NCI-H345 (cell line): ENCODE results near the gene HTR3B.

Source experiments
- DNase-seq: peaks from one replicate; lab custom pipeline; 2025; lab: John Stamatoyannopoulos, UW

The HTR3B gene

DNA sequence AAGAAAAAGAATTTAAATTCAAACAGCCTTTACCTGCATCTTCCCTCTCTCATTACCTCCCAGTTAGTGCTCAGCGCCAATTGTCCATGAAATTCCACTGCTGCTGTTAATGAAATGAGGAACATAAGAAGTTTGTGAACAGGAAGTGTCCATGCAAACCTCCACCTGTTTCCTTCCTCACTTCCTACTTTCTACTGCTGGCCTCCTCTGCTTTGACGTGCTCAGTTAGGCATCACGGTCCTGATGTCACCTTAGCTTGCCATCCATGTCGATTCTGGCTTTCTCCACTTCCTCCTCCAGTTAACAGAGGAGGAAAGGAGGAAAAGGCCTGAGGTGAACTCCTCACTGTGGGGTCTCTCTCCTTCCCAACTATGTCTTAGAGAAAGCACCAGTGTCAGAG lies 43.4 kb downstream of the HTR3B start:
- DNase-seq, result no peak

DNA sequence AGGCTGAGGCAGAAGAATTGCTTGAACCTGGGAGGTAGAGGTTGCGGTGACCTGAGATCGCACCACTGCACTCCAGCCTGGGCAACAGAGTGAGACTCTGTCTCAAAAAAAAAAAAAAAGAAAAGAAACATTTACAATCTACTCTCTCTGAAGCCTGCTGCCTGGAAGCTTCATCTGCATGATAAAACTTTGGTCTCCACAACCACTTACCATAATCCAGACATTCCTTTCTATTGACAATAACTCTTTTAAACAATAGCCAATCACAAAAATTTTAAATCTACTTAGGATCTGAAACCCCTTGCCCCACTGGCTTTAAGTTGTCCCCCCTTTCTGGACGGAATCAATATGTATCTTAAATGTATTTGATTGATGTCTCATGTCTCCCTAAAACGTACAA lies 45.3 kb downstream of the HTR3B start:
- DNase-seq, result no peak

DNA sequence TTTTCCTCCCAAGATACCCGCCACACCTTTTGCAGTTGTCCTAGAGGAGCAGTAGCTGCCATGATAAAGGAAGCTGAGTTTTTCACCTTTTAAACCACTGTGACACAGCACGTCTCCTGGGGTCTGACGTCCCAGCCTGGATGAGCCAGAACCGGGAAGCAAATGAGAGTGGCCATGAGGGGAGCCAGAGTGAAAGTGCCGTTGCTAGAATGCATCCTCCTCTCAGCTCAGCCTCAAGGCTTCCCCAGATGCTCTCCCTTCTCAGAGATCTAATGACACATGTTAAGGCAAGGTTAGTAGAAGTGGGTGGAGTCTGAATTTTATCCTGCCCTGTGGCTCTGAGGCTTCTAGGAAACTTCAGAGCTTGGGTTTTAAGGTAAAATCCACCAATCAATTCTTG lies 46.9 kb downstream of the HTR3B start:
- DNase-seq, result no peak

DNA sequence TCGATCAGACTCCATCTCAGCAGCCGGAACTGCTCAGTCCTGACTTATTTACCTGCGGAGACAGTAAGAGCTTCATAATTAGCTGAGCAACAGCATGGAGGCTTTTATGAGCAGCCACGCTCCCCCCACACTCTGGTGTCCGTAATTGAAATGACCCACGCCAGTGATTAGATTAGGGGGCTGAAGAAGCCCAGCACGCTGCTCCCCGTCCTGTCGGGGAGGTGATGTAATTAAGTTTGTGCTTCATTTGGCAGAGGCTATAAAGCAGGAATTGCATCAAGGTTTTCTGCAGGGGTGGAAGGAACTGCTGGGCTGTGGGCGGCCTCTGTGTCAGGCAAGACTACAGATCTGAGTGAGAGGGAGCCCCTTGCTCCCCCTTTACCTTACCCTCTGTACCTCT lies 47.5 kb downstream of the HTR3B start:
- DNase-seq, result no peak

DNA sequence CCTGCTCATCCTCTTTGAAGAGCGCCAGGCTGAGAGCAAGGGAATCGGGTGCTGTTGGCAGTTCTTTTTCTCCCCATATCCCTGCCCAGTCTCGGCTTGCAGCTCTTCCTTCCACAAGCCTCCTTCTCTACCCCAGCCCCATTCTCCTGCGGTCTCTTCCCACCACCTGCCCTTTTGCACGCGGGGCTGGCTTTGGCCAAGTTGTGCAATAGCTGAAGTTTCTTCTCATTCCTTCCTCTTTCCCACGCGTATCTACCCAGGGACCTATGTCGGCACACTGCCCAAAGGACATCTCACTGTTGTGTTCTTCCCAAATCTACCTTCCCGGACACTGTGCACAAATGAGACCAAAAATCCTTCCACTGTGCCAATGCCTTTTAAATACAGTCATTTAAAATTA lies 48.0 kb downstream of the HTR3B start:
- DNase-seq, result no peak

DNA sequence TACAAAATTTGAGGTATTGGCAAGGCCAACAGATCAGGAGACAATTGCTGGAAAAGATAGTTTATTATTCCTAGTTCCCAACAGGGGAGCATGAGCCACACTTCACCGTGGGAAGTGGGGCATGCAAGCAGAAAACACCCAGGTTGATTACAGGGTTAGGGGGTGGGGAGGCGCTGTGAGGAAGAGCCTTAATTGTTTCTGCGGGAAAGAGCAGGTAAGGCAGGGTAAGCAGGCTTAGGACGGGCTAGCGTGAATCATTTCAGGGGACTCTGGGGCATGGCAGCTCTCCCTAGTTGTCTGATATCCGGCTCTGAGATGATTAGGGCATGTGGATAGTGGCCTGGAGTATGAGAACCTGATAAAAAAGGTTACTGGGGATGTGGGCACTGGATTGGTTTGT lies 49.6 kb downstream of the HTR3B start:
- DNase-seq, result no peak

DNA sequence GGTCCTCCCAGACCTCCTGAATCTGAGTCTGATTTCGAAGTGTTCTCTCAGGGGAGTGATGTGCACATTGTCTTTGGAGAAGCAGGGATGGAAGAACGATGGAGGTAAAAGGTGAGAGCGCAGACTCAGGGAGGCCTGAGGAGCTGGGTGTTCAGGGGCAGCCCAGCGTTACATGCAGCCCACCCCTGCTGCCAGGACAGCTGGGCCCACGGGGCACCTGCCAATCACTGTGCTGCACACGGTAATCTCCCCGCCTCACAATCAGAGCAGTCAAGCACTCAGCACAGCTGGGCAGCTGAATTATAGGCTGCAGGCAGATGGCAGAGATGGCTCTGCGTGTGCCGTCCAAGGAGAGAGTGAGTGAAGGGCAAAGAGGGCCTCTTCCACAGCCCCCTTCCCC lies 52.4 kb downstream of the HTR3B start:
- DNase-seq, result peak; percentile 21

DNA sequence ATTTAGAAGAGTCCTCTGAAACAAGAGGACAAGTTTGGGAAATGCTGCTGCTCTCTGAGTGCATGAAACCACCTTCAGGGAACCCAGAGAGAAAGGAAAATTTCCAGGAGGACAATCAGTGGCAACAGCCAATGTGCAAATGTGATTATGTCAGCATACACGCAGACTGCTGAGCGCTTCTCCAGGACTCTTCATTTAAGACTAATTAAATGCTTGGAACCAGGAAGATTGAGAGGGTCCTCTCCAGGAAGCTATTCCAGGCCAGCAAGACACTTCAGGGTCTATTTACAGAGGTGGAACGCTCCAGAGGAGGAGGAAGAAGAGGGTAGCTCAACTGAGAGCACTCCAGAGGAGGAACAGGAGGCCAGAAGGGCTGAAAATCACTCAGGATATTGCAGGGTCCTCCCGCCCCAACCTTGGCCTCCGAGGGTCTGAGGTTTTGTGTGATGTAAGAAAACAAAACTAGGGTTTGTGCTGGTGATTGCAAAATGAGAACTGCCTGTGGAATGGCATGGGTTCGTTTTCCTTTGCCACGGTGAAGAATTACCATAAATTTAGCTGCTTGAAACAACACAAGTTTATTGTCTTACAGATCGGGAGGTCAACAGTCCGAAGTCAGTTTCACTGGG lies 56.2 kb downstream of the HTR3B start:
- no peak for DNase-seq

DNA sequence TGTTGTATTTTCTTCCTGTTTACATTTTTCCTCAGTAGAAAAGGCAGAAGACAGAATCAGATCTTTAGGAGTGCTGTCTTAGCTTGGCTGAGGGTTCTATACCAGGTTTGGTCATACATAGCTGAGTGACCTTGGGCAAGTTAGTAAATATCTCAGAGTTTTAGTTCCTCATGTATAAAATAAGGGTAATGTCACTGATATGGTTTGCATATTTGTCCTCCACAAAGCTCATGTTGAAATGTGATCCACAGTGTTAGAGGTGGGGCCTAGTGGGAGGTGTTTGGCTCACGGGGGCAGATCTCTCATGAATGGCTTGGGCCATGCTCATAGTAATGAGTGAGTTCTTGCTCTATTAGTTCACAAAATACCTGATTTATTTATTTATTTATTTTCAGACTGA lies 62.8 kb downstream of the HTR3B start:
- DNase-seq, result no peak

DNA sequence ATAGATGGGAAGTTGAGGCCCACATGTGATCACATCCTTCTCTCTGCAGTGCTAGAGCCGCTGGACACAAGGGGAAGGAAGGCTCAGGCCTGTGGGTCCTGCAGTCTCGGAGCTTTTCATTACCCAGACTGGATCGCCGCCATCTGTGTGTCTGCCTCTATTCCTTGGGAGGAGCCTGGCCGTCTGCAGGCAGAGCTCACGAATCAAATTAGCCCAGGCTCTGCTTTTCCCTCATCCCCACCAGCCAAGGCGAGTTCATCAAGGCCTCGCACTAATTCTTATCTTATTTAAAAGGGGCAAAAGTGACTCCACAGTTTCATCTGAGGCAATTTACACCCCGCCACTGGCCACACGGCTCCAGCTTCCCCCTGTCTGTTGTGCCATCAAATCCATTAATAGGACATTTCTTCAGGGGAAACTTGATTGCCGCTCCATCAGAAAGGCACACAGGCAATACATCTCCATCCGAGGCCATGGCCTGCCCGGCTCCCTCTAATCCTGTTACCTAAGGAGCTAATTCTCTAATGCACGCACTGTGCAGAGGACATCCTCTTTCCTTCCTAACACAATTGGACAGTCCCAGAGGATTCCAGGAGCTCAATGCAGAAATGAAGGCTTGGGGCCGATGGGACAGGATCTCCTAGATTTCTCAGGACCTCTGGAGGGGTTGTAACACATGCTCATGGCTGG lies 67.1 kb downstream of the HTR3B start:
- DNase-seq, result no peak

DNA sequence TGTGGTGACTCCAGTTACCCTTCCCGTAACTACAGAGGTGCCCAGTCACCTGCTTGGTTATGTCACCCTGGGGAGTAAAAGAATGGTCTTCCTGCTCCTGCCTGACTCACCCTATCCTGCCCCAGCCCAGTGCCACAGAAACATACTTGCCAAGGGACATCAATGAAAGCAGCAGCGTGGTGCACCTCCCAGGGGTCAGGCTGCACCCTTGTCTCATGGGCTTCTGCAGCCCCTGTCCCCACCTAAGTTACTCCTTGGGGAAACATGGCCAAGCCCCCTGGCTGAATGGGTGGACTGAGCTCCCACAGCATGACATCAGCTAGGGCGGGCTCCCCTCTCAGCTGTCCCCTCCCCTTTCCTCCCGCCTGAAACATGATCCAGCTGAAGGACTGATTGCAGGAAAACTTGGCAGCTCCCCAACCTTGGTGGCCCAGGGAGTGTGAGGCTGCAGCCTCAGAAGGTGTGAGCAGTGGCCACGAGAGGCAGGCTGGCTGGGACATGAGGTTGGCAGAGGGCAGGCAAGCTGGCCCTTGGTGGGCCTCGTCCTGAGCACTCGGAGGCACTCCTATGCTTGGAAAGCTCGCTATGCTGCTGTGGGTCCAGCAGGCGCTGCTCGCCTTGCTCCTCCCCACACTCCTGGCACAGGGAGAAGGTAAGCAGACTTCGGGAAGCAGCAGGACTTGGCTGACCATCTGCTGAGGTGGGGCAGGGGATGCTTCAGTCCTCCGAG lies 70.3 kb downstream of the HTR3B start, which contains the start of gene HTR3A:
HTR3A (plus strand) TSS at position 368 of the 730 bp plus-strand sequence; CDS start at position 586, 218 bp downstream.
- peak; percentile 89 for DNase-seq

DNA sequence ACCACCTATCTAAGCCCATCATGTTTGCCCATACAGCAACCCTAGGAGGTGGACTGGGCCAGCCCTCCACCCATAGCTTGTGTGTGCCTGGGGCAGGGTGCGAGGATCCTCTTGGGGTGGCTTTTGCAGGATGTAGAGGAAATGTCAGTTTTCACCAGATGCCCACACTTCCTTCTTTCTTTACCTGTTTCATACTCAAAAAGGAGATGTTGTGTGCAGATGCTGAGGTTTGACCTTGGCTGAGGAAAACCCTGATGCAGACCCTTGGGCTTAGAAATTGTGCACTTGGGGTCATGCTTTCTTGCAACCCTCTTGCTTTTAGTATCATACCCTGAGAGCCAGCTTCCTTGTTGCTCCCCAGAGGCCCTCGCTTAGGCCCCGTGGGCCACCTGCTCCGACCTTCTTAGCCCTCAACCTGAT lies 72.5 kb downstream of the HTR3B start:
- DNase-seq, result no peak

DNA sequence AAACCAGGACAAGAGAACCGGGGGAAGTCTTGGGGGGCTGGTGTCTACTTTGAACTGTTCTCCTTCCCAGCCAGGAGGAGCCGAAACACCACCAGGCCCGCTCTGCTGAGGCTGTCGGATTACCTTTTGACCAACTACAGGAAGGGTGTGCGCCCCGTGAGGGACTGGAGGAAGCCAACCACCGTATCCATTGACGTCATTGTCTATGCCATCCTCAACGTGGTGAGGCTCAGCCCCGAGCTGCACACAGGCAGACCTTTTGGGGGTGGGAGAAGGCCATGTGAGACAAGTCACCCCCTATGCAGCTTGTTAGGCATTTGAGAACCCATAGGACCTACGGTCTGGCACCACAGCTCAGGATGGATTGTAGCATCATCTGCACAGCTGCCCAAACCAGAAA lies 73.1 kb downstream of the HTR3B start:
- DNase-seq, result no peak

DNA sequence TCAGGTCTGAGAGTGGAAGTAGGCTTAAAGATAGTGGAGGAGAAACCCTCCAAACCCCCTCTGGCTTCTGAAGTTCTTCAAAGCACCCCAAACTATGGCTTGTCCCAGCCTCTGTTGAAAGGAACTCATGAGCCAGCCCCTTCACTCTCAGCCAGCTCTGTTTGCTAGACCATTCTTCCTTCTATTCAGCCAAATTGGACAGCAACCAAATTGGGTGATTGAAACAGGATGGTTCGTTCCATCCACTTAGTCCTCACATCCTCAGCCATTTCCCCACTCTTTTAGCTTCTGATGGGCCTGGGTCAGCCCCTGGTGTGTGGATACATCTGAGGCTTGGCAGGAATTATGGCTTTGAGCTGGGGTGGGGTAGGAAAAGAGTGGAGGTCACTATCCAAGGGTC lies 74.8 kb downstream of the HTR3B start:
- DNase-seq, result no peak

DNA sequence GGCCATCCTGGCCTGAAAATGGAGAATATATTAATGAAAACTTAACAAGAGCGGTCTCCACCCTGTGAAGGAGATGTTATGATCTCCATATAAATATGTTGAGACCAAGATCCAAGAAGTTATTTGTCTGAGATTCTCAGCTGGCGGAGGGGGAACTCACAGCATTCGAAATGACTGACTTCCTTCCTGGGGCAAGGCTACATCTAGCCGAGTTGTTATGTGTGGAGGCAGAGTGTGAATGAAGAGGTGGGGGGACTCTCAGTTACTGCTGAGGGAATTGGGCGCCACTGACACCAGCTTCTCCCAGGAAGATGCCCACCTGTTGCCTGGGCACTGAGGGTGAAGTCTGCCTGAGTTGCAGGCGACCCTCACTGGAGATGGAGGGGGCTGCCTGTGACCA lies 76.2 kb downstream of the HTR3B start:
- no peak for DNase-seq

DNA sequence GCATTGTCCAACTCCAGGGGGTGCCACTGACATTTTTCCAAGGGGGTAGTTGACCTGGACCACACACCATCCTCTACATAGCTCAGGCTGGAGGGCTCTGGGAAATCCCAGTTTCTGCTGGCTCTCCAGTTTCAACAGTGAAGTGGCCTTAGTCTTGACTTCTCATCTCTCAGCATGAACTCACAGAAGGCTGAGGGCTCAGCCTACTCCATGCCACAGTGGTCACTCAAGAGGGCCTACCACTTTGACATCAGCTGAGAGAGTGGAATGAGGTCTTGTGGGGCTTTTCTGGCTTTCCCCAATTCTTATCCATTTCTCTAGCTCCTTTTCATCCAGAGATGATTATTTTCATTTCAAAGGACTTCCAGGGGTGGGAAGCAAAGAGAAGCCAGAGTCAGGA lies 77.7 kb downstream of the HTR3B start:
- no peak for DNase-seq

DNA sequence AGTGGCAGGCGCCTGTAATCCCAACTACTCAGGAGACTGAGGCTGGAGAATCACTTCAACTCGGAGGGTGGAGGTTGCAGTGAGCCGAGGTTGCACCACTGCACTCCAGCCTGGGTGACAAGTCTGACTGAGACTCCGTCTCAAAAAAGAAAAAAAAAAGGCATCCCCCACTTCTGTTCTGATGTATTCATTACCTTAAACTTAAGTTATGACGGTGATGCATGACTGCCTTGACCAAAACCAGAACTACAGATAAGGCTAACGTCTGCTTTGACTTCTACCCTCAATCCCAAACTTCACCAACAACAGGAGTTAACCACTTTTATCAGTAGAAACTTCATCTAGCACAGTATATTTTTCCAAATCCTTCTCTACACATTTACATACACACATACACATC lies 80.2 kb downstream of the HTR3B start:
- DNase-seq, result no peak

DNA sequence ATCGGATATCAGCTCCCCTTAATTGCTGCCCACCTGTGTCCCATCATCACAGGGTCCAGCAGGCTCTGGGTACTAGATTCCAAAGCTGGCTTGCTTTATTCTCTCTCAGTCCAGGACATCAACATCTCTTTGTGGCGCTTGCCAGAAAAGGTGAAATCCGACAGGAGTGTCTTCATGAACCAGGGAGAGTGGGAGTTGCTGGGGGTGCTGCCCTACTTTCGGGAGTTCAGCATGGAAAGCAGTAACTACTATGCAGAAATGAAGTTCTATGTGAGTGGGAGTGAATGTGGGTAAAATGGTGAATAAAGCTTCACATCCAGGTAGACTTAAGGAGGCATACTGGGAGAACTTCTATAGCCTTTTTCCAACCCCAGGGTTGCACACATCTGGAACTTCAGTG lies 81.3 kb downstream of the HTR3B start:
- DNase-seq, result no peak

DNA sequence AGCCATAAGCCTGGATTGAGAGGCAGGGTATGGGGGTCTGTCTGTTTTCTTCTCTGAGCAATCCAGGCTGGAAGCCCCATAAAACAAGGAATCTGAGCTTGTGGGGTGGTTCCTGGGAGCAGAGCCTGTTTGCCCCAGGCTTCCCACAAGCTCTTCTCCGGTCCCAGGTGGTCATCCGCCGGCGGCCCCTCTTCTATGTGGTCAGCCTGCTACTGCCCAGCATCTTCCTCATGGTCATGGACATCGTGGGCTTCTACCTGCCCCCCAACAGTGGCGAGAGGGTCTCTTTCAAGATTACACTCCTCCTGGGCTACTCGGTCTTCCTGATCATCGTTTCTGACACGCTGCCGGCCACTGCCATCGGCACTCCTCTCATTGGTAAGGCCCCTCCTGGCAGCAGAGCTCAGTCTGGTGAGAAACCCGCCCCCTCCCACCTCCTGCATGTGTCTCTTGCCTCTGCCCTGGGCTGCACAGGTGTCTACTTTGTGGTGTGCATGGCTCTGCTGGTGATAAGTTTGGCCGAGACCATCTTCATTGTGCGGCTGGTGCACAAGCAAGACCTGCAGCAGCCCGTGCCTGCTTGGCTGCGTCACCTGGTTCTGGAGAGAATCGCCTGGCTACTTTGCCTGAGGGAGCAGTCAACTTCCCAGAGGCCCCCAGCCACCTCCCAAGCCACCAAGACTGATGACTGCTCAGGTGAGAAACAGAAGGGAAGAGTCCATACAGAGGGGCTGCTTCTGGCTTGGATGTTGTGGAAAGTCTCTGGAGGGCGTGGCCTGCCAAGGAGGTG lies 82.0 kb downstream of the HTR3B start:
- no peak for DNase-seq

DNA sequence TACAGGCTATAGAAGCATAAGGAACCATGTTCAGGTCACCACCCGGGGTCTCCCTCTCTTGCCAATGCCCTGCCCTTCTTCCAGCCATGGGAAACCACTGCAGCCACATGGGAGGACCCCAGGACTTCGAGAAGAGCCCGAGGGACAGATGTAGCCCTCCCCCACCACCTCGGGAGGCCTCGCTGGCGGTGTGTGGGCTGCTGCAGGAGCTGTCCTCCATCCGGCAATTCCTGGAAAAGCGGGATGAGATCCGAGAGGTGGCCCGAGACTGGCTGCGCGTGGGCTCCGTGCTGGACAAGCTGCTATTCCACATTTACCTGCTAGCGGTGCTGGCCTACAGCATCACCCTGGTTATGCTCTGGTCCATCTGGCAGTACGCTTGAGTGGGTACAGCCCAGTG lies 84.8 kb downstream of the HTR3B start:
- no peak for DNase-seq

DNA sequence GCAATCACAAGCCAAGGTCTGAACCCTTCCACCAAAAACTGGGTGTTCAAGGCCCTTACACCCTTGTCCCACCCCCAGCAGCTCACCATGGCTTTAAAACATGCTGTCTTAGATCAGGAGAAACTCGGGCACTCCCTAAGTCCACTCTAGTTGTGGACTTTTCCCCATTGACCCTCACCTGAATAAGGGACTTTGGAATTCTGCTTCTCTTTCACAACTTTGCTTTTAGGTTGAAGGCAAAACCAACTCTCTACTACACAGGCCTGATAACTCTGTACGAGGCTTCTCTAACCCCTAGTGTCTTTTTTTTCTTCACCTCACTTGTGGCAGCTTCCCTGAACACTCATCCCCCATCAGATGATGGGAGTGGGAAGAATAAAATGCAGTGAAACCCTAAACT lies 85.3 kb downstream of the HTR3B start:
- DNase-seq, result no peak

DNA sequence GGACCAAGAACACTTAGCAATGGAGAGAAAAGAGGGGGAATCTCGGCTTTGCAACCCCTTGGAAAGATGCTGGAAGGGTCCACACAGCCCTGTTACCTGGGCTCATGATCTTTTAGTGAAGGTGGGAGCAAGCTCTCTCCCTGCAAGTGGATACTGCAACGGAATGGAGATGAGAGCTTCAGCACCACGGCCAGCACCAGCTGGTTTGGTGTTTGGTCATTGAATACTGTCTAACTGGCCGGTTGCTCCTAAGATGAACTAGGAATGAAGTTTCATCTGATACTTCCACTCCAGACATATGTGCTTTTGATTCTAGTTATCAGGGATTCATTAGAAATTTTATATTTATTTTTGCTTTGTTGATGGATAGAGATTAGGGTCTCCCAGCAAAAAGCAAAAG lies 86.6 kb downstream of the HTR3B start:
- DNase-seq, result no peak
